Ishikawa (cell line): ENCODE measurements around the gene MCL1.

ENCODE experiments used
- FOXM1 ChIP-seq: IDR thresholded peaks from 2 replicates; pipeline ENCODE4 v1.6.1; 2012; ENCODE audit warnings: low read depth, borderline replicate concordance
- TAF1 ChIP-seq: IDR thresholded peaks from 2 replicates; pipeline ENCODE4 v1.6.1; 2012; ENCODE audit warnings: low read depth, mild to moderate bottlenecking

GRCh38 chr1:150579945-150580642 lies 684 bp upstream of the MCL1 start:
- TF ChIP-seq FOXM1 (no peak), TAF1 (no peak)
